Endometrium (tissue), 2 donors: ENCODE results near the gene ITGB6.

Experiments used
- FAIRE-seq: peaks from 2 replicates; lab custom pipeline; 2012; peaks lifted over from hg19 to GRCh38; lab: Jason Lieb, UNC
- donor health status: control.
- donor health status: control.

Gene ITGB6

DNA sequence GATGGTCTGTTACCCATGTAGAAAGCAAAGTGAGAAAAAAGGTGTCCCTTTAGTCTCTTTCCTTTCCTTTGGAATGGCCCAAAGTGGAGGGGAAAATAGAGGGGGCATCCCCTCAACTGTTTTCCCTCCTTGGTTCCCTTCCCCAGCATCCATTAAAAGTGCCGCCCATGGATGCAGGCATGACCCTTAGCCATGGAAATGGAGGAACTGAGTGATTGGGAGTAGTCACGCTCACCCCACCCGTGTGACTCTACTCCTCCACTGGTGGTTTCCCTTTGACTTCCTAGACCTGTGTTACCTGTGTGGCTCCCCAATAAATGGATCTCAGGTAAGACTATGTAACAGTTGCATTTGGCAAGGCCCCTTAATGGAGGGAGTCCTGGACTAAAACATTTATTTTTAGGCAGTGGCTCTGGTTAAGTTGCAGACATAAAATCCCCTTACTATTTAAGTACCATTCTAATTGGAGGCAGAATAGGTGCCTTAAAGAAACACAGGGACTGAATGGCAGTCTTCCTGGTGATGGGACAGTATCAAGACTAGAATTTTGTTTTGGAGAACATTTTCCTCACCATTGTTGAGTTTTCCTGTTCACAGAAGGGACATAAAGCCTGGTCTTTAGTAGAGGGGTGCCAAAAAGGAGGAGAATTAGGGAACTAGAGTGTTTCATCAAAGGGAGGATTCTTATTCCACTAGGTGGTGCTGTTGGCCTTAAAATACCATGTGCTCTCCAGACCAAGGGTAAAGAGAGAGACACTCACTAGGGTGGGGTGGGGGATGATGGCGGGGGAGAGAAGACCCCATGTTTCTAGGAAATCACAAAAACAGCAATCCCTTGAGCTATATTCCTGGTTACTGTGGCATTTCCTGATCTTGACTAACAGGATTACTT lies 112.0 kb downstream of the ITGB6 start:
- no peak for FAIRE-seq

DNA sequence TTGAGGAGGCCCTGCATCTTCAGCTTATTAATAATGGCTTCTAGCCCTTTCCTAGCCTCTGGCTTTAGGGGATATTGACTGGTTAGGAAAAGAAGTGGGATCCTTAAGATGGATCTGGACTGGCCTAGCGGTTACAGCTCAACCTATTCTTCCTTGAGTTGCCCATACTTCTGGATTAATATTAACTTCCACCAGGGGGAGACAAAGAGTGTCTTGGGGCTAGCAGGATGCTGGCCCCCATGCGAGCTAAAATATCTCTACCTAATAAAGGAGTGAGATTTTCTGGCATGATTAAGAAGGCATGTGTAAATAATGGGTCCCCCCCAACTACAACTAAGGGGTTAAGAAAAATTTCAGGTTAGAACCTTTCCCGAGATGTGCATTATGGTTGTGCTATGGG lies 114.4 kb downstream of the ITGB6 start:
- FAIRE-seq = no peak

DNA sequence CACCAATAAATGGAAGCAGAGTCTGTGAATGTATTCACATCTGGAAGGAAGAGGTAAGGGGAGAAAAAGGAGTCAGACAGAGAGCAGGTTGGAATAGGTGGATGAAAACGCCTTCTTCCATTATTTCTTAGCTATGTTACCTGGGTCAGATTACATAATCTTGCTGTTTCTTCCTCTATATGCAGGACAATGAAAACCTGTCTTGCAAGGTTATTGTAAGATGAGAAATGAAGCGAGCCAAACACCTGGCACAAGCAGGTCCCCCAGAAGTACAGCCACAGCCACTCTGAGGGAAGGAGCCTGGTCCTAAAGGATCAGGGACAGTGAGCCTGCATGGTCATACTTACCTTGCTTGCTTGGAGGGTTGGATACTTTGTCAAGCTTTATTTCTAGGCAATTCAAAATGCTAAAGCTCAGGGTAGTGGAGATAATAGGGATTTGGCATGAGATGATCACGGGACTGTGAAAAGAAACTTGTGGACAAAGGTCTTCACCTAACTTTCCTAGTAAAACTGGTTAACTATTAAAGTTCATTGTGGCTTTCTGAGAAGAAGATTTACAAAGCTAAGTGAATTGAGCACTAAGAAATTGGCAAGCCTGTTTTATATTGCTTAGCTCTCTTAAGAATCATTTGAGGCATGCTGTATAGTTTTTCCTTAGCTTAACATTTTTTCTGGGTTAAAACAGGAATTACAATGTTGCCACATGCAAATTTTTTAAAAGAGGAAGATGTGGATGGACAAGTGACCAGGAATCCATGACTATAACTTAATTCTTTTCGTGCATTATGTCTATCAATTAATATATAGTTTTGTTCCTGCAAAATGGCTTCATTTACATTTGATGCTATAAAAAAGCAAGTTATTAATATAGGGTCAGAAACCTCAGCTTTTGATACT lies 121.9 kb downstream of the ITGB6 start:
- no peak for FAIRE-seq

DNA sequence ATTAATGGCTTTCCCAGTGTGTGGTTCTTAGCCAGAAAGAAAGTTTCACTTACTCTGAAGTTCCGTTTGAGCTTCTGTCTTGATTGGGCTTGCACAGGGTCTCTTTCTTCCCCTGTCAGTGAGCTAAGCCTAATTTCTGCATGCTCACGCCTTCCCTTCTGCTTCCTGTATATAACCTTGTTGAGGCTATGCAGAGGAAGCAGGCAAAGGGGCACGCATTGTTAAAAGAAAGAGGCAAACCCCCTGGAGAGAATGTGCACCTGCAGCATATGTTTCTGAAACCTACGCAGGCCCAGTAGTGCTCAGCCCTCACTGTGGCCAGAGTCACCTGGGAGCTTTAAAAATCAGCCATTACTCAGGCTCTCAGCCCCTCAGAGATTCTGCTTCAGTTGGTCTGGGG lies 123.2 kb downstream of the ITGB6 start:
- FAIRE-seq = no peak

DNA sequence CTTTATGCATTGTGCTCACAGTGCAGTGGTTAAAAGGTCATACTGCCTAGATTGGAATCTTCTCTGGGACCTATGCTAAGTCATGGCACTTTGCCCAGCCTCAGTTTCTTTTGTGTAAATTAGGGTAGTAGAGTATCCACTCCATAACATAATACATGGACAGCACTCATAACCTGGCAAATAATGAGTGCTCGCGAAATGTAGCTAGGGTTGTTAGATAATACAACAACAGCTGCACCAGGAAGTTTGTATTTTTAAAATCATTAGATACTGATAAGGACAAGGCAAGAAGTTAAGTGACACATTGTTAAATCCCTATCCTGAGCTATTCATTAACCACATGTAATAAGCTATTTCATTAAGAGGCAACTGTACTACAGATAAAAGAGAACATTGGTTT lies 123.8 kb downstream of the ITGB6 start:
- FAIRE-seq = no peak

DNA sequence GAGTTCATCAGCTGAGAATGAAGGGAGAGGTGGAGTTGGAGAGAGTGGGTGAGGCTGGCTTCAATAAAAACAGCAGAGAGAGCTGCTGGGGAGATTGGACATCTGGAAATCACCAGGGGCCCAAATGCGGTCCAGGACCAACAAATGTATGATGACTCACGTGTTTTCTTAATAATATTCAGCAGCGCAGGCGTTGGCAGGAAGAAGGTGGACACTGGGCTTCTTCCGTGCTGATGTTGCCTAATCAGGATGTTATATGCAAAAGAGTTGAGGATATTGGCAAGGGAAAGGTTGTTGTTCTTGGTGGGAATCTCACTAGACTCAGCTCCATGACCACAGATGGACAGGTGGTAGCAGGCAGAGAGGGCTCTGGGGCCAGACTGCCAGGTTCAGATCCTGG lies 124.9 kb downstream of the ITGB6 start:
- no peak for FAIRE-seq

DNA sequence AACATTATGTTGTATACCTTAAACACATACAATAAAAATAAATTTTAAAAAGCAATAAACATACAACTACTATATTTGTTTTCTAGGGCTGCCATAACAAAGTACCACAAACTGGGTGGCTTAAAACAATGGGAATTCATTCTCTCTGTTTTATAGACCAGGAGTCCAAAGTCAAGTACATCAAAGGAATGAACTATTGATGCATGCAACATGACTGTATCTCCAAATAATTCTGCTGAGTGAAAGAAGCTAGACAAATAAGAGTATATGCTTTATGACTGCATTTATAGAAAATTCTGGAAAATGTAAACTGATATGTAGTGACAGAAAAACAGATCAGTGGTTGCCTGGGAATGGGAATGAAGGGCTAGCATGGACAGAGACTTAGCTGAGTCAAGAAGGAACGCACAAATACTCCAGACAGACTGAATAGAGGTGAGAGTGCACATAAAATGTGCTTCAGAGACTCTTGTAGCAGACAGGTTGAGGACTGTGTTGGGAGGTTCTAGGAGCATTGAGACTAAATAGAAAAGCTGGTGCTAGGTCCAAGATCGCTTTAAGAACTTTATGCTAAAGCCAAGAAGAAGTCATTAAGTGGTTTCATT lies 126.7 kb downstream of the ITGB6 start:
- no peak for FAIRE-seq

DNA sequence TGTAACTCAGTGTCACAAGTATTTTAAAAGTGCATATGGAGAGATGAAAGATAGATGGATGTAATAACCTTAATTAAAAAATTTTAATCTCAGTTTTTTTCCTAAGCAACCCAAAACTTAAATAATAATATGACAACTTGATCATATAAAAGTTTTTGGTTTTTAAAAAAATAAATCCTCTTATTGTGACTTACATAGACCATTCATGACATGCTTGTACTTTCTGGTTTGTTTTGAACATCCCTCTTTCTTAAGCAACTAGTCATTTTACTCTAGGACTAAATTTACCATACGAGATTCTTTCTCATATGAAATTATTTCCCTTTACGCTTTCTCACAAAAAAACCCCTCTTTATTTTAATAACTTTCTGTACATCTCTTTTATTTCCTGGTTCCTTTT lies 131.2 kb downstream of the ITGB6 start:
- FAIRE-seq = no peak

DNA sequence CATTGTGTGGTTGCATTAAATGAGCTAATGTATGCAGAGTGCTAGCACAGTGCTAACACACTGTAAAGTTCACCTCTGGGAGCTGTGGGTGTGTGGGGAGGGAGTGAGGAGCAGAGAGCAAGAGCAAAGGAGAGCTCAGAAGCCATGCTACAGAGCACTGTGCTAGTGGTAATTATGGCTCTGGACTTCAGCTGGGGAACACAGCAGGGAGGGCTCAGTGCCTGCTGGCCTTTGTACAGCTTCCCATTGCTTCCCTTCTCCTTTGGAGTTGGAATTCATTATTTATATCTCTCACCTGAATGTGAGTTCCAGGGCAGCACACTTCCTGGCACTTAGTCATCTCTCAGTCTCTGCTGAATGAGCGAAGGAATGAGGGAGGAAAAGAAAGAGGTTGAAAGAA lies 135.2 kb downstream of the ITGB6 start:
- no peak for FAIRE-seq

DNA sequence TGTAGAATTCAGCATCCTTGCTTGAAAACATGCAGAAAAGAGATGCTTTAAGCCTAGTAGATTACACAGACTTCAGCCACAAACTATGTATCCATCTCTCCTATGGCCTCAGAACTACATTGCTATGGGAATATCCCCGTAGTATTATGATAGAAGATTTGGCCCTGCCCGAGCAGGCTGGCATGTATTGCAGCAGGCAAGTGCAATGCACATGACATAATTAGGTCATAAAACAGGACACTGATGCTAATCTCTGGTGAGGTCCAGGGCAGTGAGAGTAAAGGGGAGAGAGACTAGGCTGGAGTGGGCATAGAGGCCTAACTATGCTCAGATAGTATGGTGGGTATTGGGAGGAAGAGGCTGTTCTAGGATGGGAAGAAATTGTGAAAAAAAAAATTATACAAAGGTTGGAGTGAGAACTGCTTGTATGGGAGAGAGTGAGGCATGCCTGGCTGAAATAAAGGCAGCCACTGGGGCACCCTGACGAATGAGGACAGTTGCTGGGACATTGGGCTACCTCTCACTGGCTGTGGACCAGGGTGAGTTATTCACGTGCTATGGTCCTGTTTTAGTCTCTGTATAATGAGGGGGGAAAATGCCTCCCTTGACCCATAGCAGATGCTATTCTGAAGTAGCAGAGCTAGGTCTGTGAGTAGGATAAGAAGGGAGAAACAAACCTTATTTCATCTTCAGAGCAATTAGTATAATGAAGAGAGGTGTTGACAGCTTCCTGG lies 136.0 kb downstream of the ITGB6 start:
- FAIRE-seq = no peak

DNA sequence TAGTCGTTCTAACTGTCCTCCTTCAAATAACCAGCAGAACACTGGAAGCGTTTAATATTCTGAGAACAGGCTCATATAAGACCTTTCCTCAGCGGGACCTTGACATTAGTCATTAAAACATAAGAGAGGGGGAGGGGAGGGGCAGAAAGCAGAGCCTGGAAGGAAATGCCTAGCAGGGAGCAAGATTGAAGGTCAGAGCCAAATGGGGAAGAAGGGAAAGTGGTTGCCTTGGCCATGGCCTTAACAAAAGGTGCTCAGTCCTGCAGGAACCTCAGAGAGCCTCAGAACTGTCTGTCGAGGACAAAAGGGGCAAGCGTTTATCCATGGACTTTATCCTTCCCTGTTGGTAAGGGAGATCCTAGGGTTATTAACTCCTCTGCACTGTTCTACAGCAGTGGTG lies 136.8 kb downstream of the ITGB6 start:
- no peak for FAIRE-seq

DNA sequence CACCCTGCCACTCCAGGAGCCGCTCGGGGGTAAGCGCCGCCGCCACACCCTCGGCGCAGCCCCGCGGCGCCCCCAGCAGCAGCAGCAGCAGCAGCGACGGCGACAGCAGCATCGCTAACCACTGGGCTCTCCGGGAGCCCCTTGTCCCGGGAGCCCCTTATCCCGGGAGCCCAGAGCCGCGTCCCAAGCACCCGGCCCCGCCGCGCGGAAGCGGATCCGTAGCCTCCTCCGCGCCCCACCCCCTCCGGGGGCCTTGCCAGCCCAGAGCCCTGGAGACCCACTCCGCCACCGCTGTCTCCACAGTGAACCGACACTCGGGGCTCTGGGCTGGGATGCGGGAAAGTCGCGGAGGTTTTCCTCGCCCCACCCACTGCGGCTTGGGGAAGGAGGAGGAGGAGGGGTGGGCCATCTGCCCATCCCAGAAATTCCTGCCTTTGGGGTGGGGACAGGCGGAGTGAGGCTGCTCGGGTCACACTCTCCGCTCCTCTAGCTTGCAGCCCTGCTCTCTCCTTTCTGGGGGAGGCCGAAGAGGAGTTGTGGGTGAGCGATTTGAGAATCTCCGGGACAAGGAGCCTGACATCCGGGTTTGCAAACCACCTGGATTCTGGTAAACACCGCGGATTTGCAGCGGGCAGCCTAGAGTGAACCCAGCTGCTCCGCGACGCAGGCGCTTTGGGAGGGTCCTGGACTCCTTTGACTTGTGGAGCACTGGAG lies 137.6 kb downstream of the ITGB6 start, which contains the start of gene PLA2R1:
Gene PLA2R1 (minus strand): TSS at position 324 of the 714 bp plus-strand sequence. CDS start 212 bp downstream, at position 112.
- FAIRE-seq = no peak

DNA sequence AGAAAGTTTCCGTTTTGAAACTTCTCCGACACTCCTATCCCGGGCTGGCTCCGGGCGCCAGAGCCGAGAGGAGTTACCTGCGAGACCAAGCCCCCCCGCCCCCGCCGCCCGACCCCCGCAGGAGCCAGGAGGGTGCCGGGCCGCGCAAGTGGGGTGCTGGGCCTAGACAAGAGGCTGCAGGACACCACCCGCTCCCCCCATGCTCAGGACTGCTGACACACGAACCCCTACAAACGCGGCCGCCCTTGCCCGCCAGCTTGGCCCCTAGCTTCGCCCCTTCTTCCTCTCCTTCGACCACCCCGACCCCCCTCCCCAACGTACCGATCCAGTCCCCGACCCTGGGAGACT lies 138.2 kb downstream of the ITGB6 start:
- FAIRE-seq = no peak

DNA sequence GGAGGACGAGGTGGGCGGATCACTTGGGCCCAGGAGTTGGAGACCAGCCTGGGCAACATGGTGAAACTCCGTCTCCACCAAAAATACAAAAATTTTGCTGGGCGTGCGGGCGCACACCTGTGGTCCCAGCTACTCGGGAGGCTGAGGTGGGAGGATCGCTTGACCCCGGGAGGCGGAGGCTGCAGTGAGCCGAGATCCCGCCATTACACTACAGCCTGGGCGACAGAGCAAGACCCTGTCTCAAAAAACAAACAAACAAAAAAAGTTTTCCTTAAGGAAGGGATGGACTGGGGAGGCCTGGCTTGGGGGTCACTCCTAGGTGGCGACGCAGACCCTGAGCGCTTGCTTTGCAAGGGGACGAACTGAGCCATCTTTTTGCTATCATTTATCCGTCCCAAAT lies 138.5 kb downstream of the ITGB6 start:
- no peak for FAIRE-seq

DNA sequence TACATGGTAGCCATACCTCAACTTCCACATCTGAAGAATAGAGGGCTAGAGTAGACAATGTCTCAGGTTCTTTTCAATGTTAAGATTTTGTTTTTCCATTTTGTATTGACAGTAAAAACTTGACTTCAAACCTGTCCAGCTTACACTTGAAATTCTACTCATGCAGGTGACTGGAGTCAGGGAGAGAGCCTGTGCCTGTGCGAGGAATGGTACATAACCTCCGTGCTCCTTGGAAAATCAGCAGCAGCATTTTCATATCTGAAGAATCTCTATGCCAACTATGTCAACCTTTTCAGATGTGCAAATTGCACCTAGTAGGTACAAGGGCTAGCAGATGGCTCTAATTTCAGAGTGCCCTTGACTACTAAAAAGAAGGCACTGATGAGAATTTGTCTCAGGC lies 139.8 kb downstream of the ITGB6 start:
- no peak for FAIRE-seq

DNA sequence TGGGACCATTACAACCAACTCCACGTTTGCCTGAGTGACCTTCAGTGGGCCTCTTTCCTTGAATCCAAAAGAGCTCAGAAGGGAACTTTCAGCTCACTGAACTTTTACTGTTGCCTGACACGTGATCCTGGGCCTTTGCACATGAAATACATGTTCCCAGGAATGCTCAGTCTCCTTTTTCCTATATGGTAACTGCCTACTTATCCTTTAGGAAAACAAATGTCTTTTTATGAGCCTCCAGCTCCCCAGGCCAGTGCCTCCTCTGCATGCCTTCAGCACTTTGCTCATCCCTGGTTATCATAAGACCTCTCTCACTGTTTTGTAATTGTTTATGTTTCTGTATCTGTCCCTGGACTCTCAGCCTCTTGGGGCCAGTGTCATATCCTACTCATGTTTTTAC lies 142.7 kb downstream of the ITGB6 start:
- FAIRE-seq = no peak

DNA sequence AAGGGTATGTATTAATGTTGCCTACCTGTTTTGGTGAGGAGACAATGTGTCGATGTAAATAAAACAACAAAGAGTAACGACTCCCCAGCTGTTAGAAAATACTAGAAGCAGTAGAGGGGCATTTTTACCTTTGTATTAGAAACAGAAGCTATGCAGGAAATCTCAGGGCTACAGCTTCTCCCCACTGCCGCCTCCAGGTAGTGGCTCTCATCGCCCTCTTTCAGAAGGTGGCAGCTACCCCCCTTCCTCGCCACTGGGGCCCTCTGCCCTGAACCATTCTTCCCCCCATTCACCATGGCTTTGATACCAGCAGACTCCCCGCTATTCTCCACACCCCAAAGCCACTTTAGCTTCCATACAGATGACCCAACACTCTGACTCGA lies 144.4 kb downstream of the ITGB6 start:
- FAIRE-seq = no peak

DNA sequence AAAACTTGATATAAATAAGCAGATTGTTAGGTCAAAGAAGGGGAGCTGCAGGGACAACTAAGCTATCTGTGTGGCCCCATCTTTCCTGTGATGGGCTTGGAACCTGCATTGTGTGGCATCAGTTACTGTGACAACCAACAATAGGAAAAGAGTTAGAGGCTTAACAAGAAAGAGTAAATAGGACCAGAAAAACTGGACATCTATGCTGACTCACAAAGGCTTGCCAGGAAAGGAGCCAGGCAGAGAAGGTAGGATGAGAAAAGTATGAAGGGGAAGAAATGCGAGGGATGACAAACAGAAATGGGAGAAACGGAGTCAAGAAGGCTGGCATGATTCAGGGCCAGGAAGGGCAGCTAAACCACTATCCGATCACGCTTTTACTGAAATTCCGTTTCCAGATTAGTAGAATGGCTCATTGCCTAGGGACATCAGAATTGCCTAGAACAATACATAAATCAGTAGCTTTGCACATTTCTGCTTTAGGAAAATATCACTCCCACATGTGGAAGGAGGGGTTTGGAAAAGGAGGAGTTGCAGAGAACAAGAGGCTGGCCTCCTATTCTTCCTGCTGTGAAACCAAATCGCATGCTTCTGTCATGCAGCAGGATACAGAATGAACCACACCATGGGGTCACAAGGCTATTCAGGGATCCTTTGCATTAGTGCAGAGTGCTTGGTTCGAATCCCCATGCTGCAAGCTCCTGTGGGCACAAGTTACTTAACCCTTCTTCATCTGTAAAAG lies 144.9 kb downstream of the ITGB6 start:
- FAIRE-seq = no peak

DNA sequence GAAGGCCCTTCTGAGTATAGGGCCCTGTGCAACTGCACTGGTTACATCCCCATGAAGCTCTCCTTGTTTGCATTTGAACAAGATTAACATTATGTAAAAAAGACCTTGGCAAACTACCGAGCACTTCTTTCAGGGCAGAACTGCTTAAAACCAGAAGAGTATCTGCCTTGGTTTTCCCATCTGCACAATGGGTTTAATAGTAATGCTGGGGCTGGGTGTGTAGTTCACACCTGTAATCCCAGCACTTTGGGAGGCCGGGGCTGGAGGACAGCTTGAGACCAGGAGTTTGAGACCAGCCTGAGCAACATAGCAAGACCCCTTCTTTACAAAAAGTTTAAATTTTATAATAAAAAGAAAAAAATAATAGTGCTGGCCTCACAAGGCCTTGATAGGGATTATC lies 146.1 kb downstream of the ITGB6 start:
- no peak for FAIRE-seq

DNA sequence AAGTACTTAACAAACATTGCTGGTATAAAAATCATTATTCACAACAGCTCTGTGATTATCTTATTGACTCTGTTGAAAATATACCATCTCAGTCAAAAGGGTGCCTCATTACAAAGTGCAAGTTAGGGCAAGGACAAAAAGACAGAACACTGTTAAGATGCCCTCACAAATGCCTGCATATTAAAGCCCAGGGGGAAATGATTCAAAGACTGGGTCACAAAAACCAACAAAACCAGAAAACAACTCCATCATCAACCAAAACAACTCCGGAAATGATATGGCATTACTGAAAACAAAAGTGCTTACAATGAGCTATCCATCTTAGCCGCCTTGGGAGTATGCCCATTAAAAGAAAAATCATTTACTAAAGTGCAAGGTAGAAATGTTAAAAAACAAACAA lies 147.5 kb downstream of the ITGB6 start:
- no peak for FAIRE-seq

DNA sequence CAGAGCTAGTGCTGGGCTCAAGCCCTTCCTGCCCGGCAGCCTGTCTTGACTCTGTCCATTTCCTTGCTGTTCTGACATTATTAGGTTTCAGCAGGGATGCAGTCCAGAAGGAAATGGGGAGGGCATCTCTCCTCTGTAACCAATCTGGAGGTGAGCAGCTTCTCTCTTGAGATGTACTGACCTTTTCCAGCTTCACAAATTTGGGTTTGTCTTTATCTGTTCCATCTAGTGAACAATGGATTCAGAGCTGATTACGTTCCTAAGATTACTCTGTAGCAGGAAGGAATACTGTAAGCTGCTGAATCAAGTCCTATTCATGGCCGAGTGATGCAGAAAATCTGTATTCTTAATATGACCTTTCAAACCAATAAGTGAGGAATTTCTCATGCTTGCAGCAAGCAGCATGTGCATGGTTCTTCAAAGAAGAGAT lies 148.7 kb downstream of the ITGB6 start:
- no peak for FAIRE-seq
